GM21619 (cell line): ENCODE data around the gene CDC123.
"Not testable (repeated sequence)": the region's sequence is repeated elsewhere in the genome, so short reads cannot be mapped to it uniquely, and the experiment has no call there.

Experiments
- ATAC-seq: cut with Tn5 transposase; IDR thresholded peaks from one replicate; pipeline ENCODE4 v1.9.1; 2021; ENCODE audit not compliant: unreplicated experiment

Gene CDC123

GRCh38 chr10:12228851-12229250, 32.9 kb downstream of the CDC123 start:
- no peak for ATAC-seq

- not testable (repeated sequence) for ATAC-seq
Observed at GRCh38 chr10:12234687-12235086, 38.7 kb downstream of the CDC123 start.

GRCh38 chr10:12235116-12235694, 39.2 kb downstream of the CDC123 start:
- ATAC-seq, result no peak

GRCh38 chr10:12235796-12236195, 39.8 kb downstream of the CDC123 start:
- ATAC-seq, result no peak

- no peak for ATAC-seq
Observed at GRCh38 chr10:12237265-12238220, 41.6 kb downstream of the CDC123 start.

GRCh38 chr10:12238821-12239220, 42.8 kb downstream of the CDC123 start:
- no peak for ATAC-seq

GRCh38 chr10:12241810-12242529, 46.0 kb downstream of the CDC123 start:
- ATAC-seq, result no peak

- peak; percentile 45 for ATAC-seq
Observed at GRCh38 chr10:12243864-12244620, 48.1 kb downstream of the CDC123 start.

- no peak for ATAC-seq
Observed at GRCh38 chr10:12250181-12250580, 54.2 kb downstream of the CDC123 start.

- ATAC-seq, result not testable (repeated sequence)
Observed at GRCh38 chr10:12250702-12251101, 54.7 kb downstream of the CDC123 start.

- no peak for ATAC-seq
Observed at GRCh38 chr10:12251581-12251980, 55.6 kb downstream of the CDC123 start.

GRCh38 chr10:12252882-12253546, 57.0 kb downstream of the CDC123 start:
- ATAC-seq, result no peak

GRCh38 chr10:12255048-12255447, 59.1 kb downstream of the CDC123 start:
- ATAC-seq, result no peak

GRCh38 chr10:12259988-12260387, 64.0 kb downstream of the CDC123 start:
- no peak for ATAC-seq

GRCh38 chr10:12262278-12262981, 66.4 kb downstream of the CDC123 start:
- ATAC-seq, result no peak

GRCh38 chr10:12264204-12264940, 68.4 kb downstream of the CDC123 start:
- ATAC-seq, result peak; percentile 89

- no peak for ATAC-seq
Observed at GRCh38 chr10:12269056-12269455, 73.1 kb downstream of the CDC123 start.

GRCh38 chr10:12271210-12271540, 75.2 kb downstream of the CDC123 start:
- no peak for ATAC-seq

- not testable (repeated sequence) for ATAC-seq
Observed at GRCh38 chr10:12277862-12278261, 81.9 kb downstream of the CDC123 start.
